Breast epithelium (tissue), 4 donors: ENCODE measurements around the gene PPP2R2D. TPM values are rescaled to one million over a fixed set of nuclear protein-coding genes. Genes with fewer than 3 reads are reported as not detected.

ENCODE experiments used
- DNase-seq, 2 donors: peaks; one replicate each; pipeline ENCODE4 v3.0.0-alpha.2; 2019; ENCODE audit warnings: low spot score in 2 of 2
- H3K27ac ChIP-seq, 2 donors: fragments of 200-600 bp; sonication (generic) in 1 of 2; one replicate each; pipeline ENCODE4 v1.5.1; 2016 to 2019; ENCODE audit warnings: mild to moderate bottlenecking in 1 of 2
- H3K27me3 ChIP-seq, 2 donors: fragments of 200-600 bp; sonication (generic) in 1 of 2; one replicate each; pipeline versions ENCODE4 v1.5.1 to v1.6.0; 2017 to 2019; ENCODE audit warnings: control low read depth in 1 of 2, mild to moderate bottlenecking in 1 of 2
- H3K36me3 ChIP-seq: fragments of 200-600 bp; one replicate; pipeline ENCODE4 v1.5.1; 2019
- H3K4me1 ChIP-seq, 2 donors: fragments of 200-600 bp; sonication (generic); one replicate each; pipeline ENCODE4 v1.5.1; 2016 to 2019; ENCODE audit warnings: control low read depth in 1 of 2
- H3K4me3 ChIP-seq, 3 donors: fragments of 200-600 bp; sonication (generic); 1 replicate in 2 of 3; 2 replicates in 1 of 3; pipeline ENCODE4 v1.5.1; 2016 to 2019; ENCODE audit warnings: mild to moderate bottlenecking in 3 of 3, moderate library complexity in 2 of 3
- H3K9me3 ChIP-seq, 2 donors: fragments of 200-600 bp; sonication (generic) in 1 of 2; one replicate each; pipeline ENCODE4 v1.5.1; 2016 to 2019; ENCODE audit warnings: control low read depth in 1 of 2
- CTCF ChIP-seq, 3 donors: fragments of 450-650 bp; IDR thresholded peaks; one replicate each; pipeline ENCODE4 v1.5.1; 2016 to 2017; ENCODE audit warnings: antibody characterized with exemption in 3 of 3, mild to moderate bottlenecking in 3 of 3, moderate library complexity in 3 of 3
- POLR2A ChIP-seq: fragments of 450-650 bp; IDR thresholded peaks from one replicate; pipeline ENCODE4 v1.6.1; 2016; ENCODE audit warnings: antibody characterized with exemption, mild to moderate bottlenecking, moderate library complexity
- POLR2AphosphoS5 ChIP-seq, 3 donors: sonication (generic); formaldehyde crosslinking; IDR thresholded peaks; one replicate each; pipeline ENCODE4 v1.6.1; 2017; ENCODE audit warnings: antibody characterized with exemption in 3 of 3
- intact Hi-C: fragments of 100-400 bp; cut with DNase I; formaldehyde crosslinking; loops from one replicate; pipeline ENCODE4 v1.15.1; 2023; ENCODE audit warnings: low total_unique reads
- total RNA-seq, 3 donors: library from RNA; depleted of rRNA; stranded (reverse); fragments of >200 nt; gene quantifications; one replicate each; pipeline ENCODE4 v1.1.0, GENCODE V29; 2016

Gene PPP2R2D
- total RNA-seq, 3 donors from 2014 or later = 33.0 to 51.8 (median 44.1) TPM

DNA sequence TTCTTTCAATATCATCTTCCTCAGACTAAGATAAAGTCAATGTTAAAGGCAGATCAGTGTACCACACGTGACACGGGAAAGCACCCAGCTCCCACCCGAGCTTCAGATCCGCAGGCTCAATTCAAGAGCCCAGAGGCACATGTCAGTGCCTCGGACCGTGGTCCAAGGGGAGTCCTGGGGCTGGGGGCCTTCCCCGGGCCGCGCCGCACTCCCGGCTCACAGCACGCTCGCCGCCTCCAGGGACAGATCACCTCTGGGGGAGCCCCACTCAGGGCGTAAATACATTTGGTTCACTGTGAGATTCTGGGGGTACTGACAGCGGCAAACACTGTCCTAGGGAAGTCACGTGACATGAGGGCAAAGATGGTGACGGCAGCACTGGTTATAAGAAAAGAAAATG is 70.1 kb downstream of the PPP2R2D start:
- peaks cover 8% of the 10 kb centered on the region for H3K36me3 ChIP-seq
- H3K4me3 ChIP-seq = no peak overlapping the region
- DNase-seq = peak in 1 of 2 donors; percentile 49
- no peak overlapping the region for H3K27ac ChIP-seq
- H3K4me1 ChIP-seq = no peaks in the 10 kb centered on the region
- no peak for TF ChIP-seq POLR2AphosphoS5 (IDR thresholded peaks at IDR 0.05)
- no peak for TF ChIP-seq POLR2A
- no peak for TF ChIP-seq CTCF (IDR thresholded peaks at IDR 0.05)
- no peaks in the 10 kb centered on the region for H3K27me3 ChIP-seq
- H3K9me3 ChIP-seq = no peaks in the 10 kb centered on the region
- intact Hi-C loops = no loop called here

- no peaks in the 10 kb centered on the region for H3K4me1 ChIP-seq
- H3K27me3 ChIP-seq = no peaks in the 10 kb centered on the region
- intact Hi-C loops = no loop called here
- H3K4me3 ChIP-seq = no peak overlapping the region
- no peak overlapping the region for H3K27ac ChIP-seq
- no peaks in the 10 kb centered on the region for H3K9me3 ChIP-seq
- DNase-seq = peak in 1 of 2 donors; percentile 28
- TF ChIP-seq POLR2AphosphoS5 (IDR thresholded peaks at IDR 0.05) = no peak
- TF ChIP-seq POLR2A = no peak
- TF ChIP-seq CTCF (IDR thresholded peaks at IDR 0.05) = no peak
- H3K36me3 ChIP-seq = peaks cover 8% of the 10 kb centered on the region
Measured at GRCh38 chr10:131971591-131971990, 70.8 kb downstream of the PPP2R2D start.

GRCh38 chr10:131972474-131973071 is 71.8 kb downstream of the PPP2R2D start:
- H3K36me3 ChIP-seq = peaks cover 8% of the 10 kb centered on the region
- peak overlapping the region in 1 of 2 donors; percentile 20 for H3K27ac ChIP-seq
- no peaks in the 10 kb centered on the region for H3K27me3 ChIP-seq
- DNase-seq = peak in 1 of 2 donors; percentile 53
- no peaks in the 10 kb centered on the region for H3K4me1 ChIP-seq
- intact Hi-C loops = no loop called here
- peak overlapping the region in 1 of 3 donors; percentile 1 for H3K4me3 ChIP-seq
- no peaks in the 10 kb centered on the region for H3K9me3 ChIP-seq
- no peak for TF ChIP-seq POLR2AphosphoS5 (IDR thresholded peaks at IDR 0.05)
- no peak for TF ChIP-seq POLR2A
- TF ChIP-seq CTCF (IDR thresholded peaks at IDR 0.05) = no peak

DNA sequence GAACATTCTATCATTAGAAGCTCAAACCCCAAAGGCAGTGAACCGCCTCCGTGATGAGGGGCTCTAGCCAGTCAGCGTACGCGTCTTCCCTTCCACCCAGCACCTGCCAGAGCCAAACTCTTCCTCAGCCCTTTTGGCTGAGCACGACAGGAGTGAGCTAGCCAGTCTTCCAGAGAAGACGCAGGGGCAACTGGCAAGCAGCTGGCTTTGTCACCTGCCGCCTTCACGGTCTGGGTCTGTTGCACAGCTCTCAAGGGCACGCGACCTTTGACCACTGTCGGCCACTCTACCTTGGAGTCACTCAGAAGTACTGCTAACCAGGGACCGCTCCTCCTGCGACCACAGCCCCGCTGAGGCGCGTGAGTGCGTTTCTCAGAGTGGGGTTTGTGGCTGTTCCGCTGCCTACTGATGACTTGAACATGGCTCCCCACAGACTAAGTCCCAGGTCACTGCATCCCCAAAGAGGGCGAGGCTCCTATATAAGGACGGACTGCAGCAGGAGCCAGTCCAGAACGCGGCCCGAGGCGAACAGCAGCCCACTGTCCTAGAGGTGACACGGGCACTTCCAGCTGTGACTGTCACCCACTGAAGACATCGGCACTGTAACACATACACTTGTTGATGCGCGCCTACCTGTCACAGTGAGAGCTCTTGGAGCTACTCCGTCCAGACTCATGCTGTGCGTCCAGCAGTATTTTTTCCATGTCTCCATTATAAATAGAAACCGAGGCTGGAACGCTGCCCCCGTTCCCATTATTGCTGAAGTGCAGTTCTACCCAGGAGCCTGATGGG is 72.5 kb downstream of the PPP2R2D start:
- intact Hi-C loops = no loop called here
- peaks cover 8% of the 10 kb centered on the region for H3K36me3 ChIP-seq
- peak in 1 of 2 donors; percentile 20 for DNase-seq
- TF ChIP-seq POLR2AphosphoS5 (IDR thresholded peaks at IDR 0.05) (no peak), POLR2A (no peak)
- H3K9me3 ChIP-seq = no peaks in the 10 kb centered on the region
- no peaks in the 10 kb centered on the region for H3K4me1 ChIP-seq
- peak overlapping the region in 1 of 3 donors; percentile 1 for H3K4me3 ChIP-seq
- peak overlapping the region in 1 of 2 donors; percentile 1 for H3K27ac ChIP-seq
- no peaks in the 10 kb centered on the region for H3K27me3 ChIP-seq

GRCh38 chr10:131974034-131974817 is 73.4 kb downstream of the PPP2R2D start:
- Histone ChIP-seq H3K4me1 (no peaks in the 10 kb centered on the region), H3K27ac (no peak overlapping the region), H3K9me3 (no peaks in the 10 kb centered on the region), H3K27me3 (no peaks in the 10 kb centered on the region), H3K36me3 (peaks cover 8% of the 10 kb centered on the region), H3K4me3 (no peak overlapping the region)
- intact Hi-C loops = no loop called here
- DNase-seq = peak in 1 of 2 donors; percentile 42
- no peak for TF ChIP-seq POLR2A
- TF ChIP-seq POLR2AphosphoS5 (IDR thresholded peaks at IDR 0.05) = no peak
- TF ChIP-seq CTCF (IDR thresholded peaks at IDR 0.05) = no peak
